Mesothelial cell of epicardium (in vitro differentiated cells): ENCODE measurements around the gene FBXW2. TPM values are rescaled to one million over a fixed set of nuclear protein-coding genes. Genes with fewer than 3 reads are reported as not detected.
"Not testable (repeated sequence)": the region's sequence is repeated elsewhere in the genome, so short reads cannot be mapped to it uniquely, and the experiment has no call there.

Experiments used
- DNase-seq, 2 experiments: peaks; one replicate each; pipeline ENCODE4 v3.0.0; 2021; ENCODE audit warnings: low spot score in 2 of 2; ENCODE audit not compliant: unreplicated experiment in 2 of 2
- H3K27ac Mint-ChIP-seq: 2 replicates; pipeline ENCODE4 v1.8.0; 2021; ENCODE audit warnings: mixed read lengths
- H3K27me3 Mint-ChIP-seq: 2 replicates; pipeline ENCODE4 v1.8.0; 2021; ENCODE audit warnings: low read depth, mixed read lengths
- H3K36me3 Mint-ChIP-seq: 2 replicates; pipeline ENCODE4 v1.8.0; 2021; ENCODE audit warnings: mixed read lengths
- H3K4me1 Mint-ChIP-seq: 2 replicates; pipeline ENCODE4 v1.8.0; 2021; ENCODE audit warnings: mixed read lengths
- H3K4me3 Mint-ChIP-seq: 2 replicates; pipeline ENCODE4 v1.8.0; 2021; ENCODE audit warnings: mild to moderate bottlenecking, moderate library complexity, mixed read lengths
- H3K9me3 Mint-ChIP-seq: 2 replicates; pipeline ENCODE4 v1.8.0; 2021; ENCODE audit warnings: mixed read lengths
- total RNA-seq: library from RNA; stranded (reverse); gene quantifications from 3 replicates; pipeline ENCODE4 v1.2.1, GENCODE V29; 2021
- TF ChIP-seq, protein P1 (sequence below): fragments of 200-600 bp; sonication (generic); IDR thresholded peaks from one replicate; pipeline ENCODE4 v1.5.0; 2021; ENCODE audit warnings: antibody characterized with exemption; ENCODE audit not compliant: unreplicated experiment

The FBXW2 gene
- total RNA-seq, 1 donor from 2014 or later = 67.5 TPM

GRCh38 chr9:120815075-120815474 lies 21.9 kb upstream of the FBXW2 start:
- no peak for DNase-seq
- TF ChIP-seq, protein P1, sequence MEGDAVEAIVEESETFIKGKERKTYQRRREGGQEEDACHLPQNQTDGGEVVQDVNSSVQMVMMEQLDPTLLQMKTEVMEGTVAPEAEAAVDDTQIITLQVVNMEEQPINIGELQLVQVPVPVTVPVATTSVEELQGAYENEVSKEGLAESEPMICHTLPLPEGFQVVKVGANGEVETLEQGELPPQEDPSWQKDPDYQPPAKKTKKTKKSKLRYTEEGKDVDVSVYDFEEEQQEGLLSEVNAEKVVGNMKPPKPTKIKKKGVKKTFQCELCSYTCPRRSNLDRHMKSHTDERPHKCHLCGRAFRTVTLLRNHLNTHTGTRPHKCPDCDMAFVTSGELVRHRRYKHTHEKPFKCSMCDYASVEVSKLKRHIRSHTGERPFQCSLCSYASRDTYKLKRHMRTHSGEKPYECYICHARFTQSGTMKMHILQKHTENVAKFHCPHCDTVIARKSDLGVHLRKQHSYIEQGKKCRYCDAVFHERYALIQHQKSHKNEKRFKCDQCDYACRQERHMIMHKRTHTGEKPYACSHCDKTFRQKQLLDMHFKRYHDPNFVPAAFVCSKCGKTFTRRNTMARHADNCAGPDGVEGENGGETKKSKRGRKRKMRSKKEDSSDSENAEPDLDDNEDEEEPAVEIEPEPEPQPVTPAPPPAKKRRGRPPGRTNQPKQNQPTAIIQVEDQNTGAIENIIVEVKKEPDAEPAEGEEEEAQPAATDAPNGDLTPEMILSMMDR = no peak
- Mint-ChIP-seq H3K4me1 (no peaks in the 10 kb centered on the region), H3K27ac (no peak overlapping the region), H3K27me3 (no peaks in the 10 kb centered on the region), H3K36me3 (peaks cover 28% of the 10 kb centered on the region), H3K9me3 (peaks cover under 1% of the 10 kb centered on the region), H3K4me3 (no peak overlapping the region)

GRCh38 chr9:120808931-120809330 lies 15.7 kb upstream of the FBXW2 start:
- Mint-ChIP-seq H3K4me3 (no peak overlapping the region), H3K36me3 (peaks cover 39% of the 10 kb centered on the region), H3K27me3 (no peaks in the 10 kb centered on the region), H3K27ac (no peak overlapping the region), H3K4me1 (no peaks in the 10 kb centered on the region), H3K9me3 (peaks cover 44% of the 10 kb centered on the region)
- no peak for DNase-seq
- TF ChIP-seq, protein P1 = no peak

DNA sequence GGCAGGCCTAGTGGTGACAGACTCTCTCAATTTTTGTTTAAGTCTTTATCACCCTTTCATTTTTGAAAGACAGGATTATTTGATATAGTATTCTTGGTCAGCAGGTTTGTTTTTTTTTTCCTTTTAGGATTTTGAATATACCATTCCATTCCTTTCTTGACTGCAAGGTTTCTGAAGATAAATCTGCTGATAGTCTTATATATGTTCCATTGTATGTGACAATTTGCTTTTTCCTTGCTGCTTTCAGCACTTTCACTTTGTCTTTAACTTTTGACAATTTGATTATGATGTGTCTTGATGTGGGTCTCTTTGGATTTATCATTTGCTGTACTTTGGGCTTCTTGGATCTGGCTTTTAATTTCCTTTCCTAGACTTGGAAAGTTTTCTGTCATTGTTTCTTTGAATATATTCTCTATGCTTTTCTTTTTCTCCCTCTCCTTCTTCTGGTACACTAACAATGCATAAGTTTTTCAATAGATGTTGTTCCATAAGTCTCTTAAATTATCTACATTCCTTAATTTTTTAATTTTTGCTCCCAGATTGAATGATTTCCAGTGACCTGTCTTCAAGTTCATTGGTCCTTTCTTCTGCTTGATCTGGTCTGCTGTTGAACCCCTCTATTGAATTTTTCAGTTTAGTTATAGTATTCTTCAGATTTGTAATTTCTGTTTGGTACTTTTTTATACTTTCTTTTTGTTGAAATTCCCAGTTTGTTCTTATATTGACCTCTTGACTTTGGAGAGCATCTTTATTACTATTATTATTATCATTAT lies 14.6 kb upstream of the FBXW2 start:
- H3K27ac Mint-ChIP-seq = no peak overlapping the region
- no peak overlapping the region for H3K4me3 Mint-ChIP-seq
- peaks cover 41% of the 10 kb centered on the region for H3K36me3 Mint-ChIP-seq
- TF ChIP-seq, protein P1 = no peak
- peaks cover 47% of the 10 kb centered on the region for H3K9me3 Mint-ChIP-seq
- H3K27me3 Mint-ChIP-seq = no peaks in the 10 kb centered on the region
- H3K4me1 Mint-ChIP-seq = no peaks in the 10 kb centered on the region
- no peak for DNase-seq

DNA sequence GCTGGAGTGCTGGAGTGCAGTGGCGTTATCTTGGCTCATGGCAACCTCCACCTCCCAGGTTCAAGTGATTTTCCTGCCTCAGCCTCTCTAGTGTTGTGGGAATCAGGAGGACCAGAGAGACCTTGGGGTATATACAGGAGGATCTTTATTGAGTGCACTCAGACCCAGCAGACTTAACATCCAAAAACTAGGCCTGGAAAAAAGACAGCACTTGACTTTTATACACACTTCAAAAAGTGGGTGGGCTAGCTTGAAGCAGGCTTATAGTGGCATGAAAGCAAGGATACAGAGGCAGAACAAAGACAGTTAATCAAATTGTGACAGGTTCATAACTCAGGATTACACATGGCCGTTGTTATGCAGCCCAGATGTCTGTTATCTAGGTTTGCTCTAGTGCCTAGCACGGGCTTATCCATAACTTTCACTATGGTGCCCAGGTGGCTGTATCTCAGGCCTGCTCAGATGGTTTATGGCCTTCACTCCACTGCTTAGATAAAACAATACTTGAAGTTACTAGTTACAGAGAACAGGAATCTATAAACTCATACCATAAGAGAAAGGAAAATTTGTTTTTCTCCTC lies 11.7 kb upstream of the FBXW2 start:
- H3K4me1 Mint-ChIP-seq, H3K27ac Mint-ChIP-seq, DNase-seq, H3K4me3 Mint-ChIP-seq, H3K27me3 Mint-ChIP-seq: not testable (repeated sequence)
- peaks cover 39% of the 10 kb centered on the region for H3K36me3 Mint-ChIP-seq
- H3K9me3 Mint-ChIP-seq = peaks cover 45% of the 10 kb centered on the region

- H3K9me3 Mint-ChIP-seq = peaks cover 19% of the 10 kb centered on the region
- no peaks in the 10 kb centered on the region for H3K27me3 Mint-ChIP-seq
- no peak overlapping the region for H3K4me3 Mint-ChIP-seq
- DNase-seq = no peak
- no peak overlapping the region for H3K27ac Mint-ChIP-seq
- no peaks in the 10 kb centered on the region for H3K4me1 Mint-ChIP-seq
- H3K36me3 Mint-ChIP-seq = peaks cover 16% of the 10 kb centered on the region
- TF ChIP-seq, protein P1 = no peak
Observed at GRCh38 chr9:120801441-120801840, 8.2 kb upstream of the FBXW2 start.

DNA sequence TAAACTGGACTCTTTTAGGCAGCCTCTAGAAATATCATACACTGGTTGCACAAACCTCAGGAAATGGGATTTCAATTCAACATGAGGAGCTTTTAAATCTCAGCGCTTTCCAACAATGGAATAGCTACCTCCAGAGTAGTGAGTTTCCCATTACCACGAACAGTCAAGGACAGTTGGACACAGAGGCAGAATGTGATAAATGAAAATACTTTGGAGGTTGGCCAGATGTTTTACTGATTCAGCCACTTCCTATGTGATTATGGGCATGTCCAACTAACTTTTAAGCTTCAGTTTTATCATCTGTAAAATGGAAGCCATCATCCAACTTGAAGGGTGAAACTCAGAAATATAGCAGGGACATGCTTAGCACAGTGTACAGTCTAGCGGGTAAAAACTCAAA lies 2.1 kb downstream of the FBXW2 start:
- H3K4me3 Mint-ChIP-seq = peak overlapping the region; percentile 92
- H3K4me1 Mint-ChIP-seq = peaks cover 24% of the 10 kb centered on the region
- H3K27me3 Mint-ChIP-seq = no peaks in the 10 kb centered on the region
- TF ChIP-seq, protein P1 = no peak
- peaks cover 9% of the 10 kb centered on the region for H3K36me3 Mint-ChIP-seq
- no peak for DNase-seq
- H3K27ac Mint-ChIP-seq = no peak overlapping the region
- H3K9me3 Mint-ChIP-seq = no peaks in the 10 kb centered on the region
